Ovary (tissue), 9 donors: ENCODE results near the gene CFAP90. TPM values are rescaled to one million over a fixed set of nuclear protein-coding genes. Genes with fewer than 3 reads are reported as not detected.

ENCODE experiments used
- DNase-seq, 5 donors: peaks; one replicate each; pipeline ENCODE4 v3.0.0-alpha.2; 2019 to 2020
- H3K27ac ChIP-seq, 2 donors: fragments of 200-600 bp; one replicate each; pipeline versions ENCODE4 v1.5.1 to v1.8.0; 2019 to 2022
- H3K27me3 ChIP-seq: fragments of 200-600 bp; one replicate; pipeline ENCODE4 v1.8.0; 2022
- H3K36me3 ChIP-seq: fragments of 200-600 bp; sonication (generic); one replicate; pipeline ENCODE4 v1.5.1; 2019
- H3K4me1 ChIP-seq: one replicate; pipeline ENCODE4 v1.8.1; 2013; ENCODE audit warnings: mild to moderate bottlenecking, moderate library complexity; ENCODE audit not compliant: insufficient read depth
- H3K4me3 ChIP-seq: fragments of 200-600 bp; sonication (generic); one replicate; pipeline ENCODE4 v1.5.1; 2017
- H3K9me3 ChIP-seq, 2 donors: fragments of 200-600 bp in 1 of 2; sonication (generic) in 1 of 2; one replicate each; pipeline versions ENCODE4 v1.5.1 to v1.8.1; 2013 to 2019; ENCODE audit warnings: mild to moderate bottlenecking in 1 of 2, moderate library complexity in 1 of 2
- CTCF ChIP-seq, 3 donors: fragments of 450-650 bp in 2 of 3; fragments of 200-600 bp in 1 of 3; IDR thresholded peaks; one replicate each; pipeline versions ENCODE4 v1.5.1 to v1.8.0; 2016 to 2022; ENCODE audit warnings: antibody characterized with exemption in 3 of 3, mild to moderate bottlenecking in 1 of 3
- EP300 ChIP-seq: sonication (generic); formaldehyde crosslinking; IDR thresholded peaks from one replicate; pipeline ENCODE4 v1.6.1; 2017; ENCODE audit warnings: antibody characterized with exemption
- POLR2A ChIP-seq: fragments of 450-650 bp; IDR thresholded peaks from one replicate; pipeline ENCODE4 v1.6.1; 2017; ENCODE audit warnings: antibody characterized with exemption, mild to moderate bottlenecking, moderate library complexity
- whole genome bisulfite sequencing, 3 donors: extraction: QIAGEN DNeasy Blood & Tissue Kit in 1 of 3; methylation state at CpG; one replicate each; pipeline versions ENCODE4 v1.1.5 to v1.1.7; 2013 to 2017; 5-methylcytosine and 5-hydroxymethylcytosine counted together
- intact Hi-C, 4 donors: fragments of 100-400 bp; cut with DNase I; formaldehyde crosslinking; loops; one replicate each; pipeline versions ENCODE4 v1.11.0 to v1.15.1; 2022 to 2023
- polyA plus RNA-seq, 2 donors: library from polyadenylated mRNA; stranded (reverse); fragments of 200-250 nt in 1 of 2; fragments of 350-450 nt in 1 of 2; fragmentation: Illumina TruSeq in 1 of 2; extraction: RNeasy Lipid Tissue Mini Kit (QIAGEN cat#74804) in 1 of 2; gene quantifications; one replicate each; pipeline ENCODE4 v1.2.3, GENCODE V29; 2013 to 2014
- total RNA-seq, 7 donors: library from RNA; depleted of rRNA in 2 of 7; stranded (reverse); fragments of >200 nt in 2 of 7; fragmentation: NEBNext Ultra II Directional in 3 of 7; extraction: Animal tissue kit (Norgen Biotek cat#: 25700) in 3 of 7; gene quantifications; one replicate each; pipeline versions ENCODE4 v1.1.0 to v1.2.4, GENCODE V29; 2016 to 2023
- donor health status: DM: no; HTN: no; CAD: no; lungs with moderate emphysema.
- donor health status: DM: no; HTN: no; CAD: no.
- donor health status: Bipolar disorder and iron deficiency.
- donor health status: DM: yes; HTN: yes; CAD: no.
- donor health status: DM: no; HTN: no; CAD: no.
- donor health status: DM: yes; HTN: yes; CAD: no.

The CFAP90 gene
- total and polyA plus RNA-seq, 9 donors: 0.66 to 41.2 (median 1.0) TPM

- intact Hi-C loops: no loop called here
Measured at GRCh38 chr5:7811715-7812114, 39.2 kb downstream of the CFAP90 start.

GRCh38 chr5:7808998-7809397 is 41.9 kb downstream of the CFAP90 start:
- no peak for DNase-seq
- no peaks in the 10 kb centered on the region for H3K9me3 ChIP-seq
- no peaks in the 10 kb centered on the region for H3K4me1 ChIP-seq
- H3K27ac ChIP-seq: no peak overlapping the region
- H3K27me3 ChIP-seq: no peaks in the 10 kb centered on the region
- intact Hi-C loops: no loop called here
- 76 to 78% (median 78%) methylated on average over 4 of the region's 4 CpGs for WGBS, 3 donors
- no peak for TF ChIP-seq EP300
- no peak for TF ChIP-seq POLR2A
- TF ChIP-seq CTCF (IDR thresholded peaks at IDR 0.05): no peak
- no peak overlapping the region for H3K4me3 ChIP-seq
- H3K36me3 ChIP-seq: no peaks in the 10 kb centered on the region

More at GRCh38 chr5:7811715-7812114, 39.2 kb downstream of the CFAP90 start:
- no peak overlapping the region for H3K27ac ChIP-seq
- H3K36me3 ChIP-seq: no peaks in the 10 kb centered on the region
- WGBS, 3 donors: 63 to 77% (median 64%) methylated on average over 5 of the region's 5 CpGs
- DNase-seq: no peak
- H3K27me3 ChIP-seq: no peaks in the 10 kb centered on the region
- H3K9me3 ChIP-seq: no peaks in the 10 kb centered on the region
- no peaks in the 10 kb centered on the region for H3K4me1 ChIP-seq
- no peak overlapping the region for H3K4me3 ChIP-seq
- TF ChIP-seq EP300: no peak
- no peak for TF ChIP-seq POLR2A
- TF ChIP-seq CTCF (IDR thresholded peaks at IDR 0.05): no peak

GRCh38 chr5:7805379-7805778 is 45.6 kb downstream of the CFAP90 start:
- Histone ChIP-seq H3K27me3 (no peaks in the 10 kb centered on the region), H3K4me3 (no peak overlapping the region), H3K4me1 (no peaks in the 10 kb centered on the region), H3K36me3 (no peaks in the 10 kb centered on the region), H3K27ac (no peak overlapping the region), H3K9me3 (no peaks in the 10 kb centered on the region)
- 90 to 96% (median 93%) methylated on average over 2 of the region's 2 CpGs for WGBS, 3 donors
- TF ChIP-seq POLR2A: no peak
- TF ChIP-seq CTCF (IDR thresholded peaks at IDR 0.05): no peak
- no peak for TF ChIP-seq EP300
- no peak for DNase-seq
- intact Hi-C loops: no loop called here

DNA sequence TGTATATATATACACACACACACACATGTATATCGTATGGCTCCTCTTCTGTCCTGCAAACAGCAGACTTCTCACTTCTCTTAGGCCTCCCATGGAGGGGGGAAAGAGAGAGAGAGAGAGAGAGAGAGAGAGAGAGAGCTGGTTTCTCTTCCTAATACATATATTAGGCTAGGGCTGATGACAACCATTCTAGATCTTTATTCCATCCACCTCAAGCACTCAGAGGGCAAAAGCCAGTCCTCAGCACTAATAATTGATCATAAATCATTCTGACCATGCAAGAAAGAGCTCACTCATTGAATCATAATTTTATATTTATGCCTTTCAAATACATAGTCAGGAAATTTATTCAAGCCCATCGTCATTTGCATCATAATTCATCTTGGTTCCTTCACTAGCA is 47.0 kb downstream of the CFAP90 start:
- Histone ChIP-seq H3K4me3 (no peak overlapping the region), H3K4me1 (no peaks in the 10 kb centered on the region), H3K27me3 (no peaks in the 10 kb centered on the region), H3K9me3 (no peaks in the 10 kb centered on the region), H3K36me3 (no peaks in the 10 kb centered on the region), H3K27ac (no peak overlapping the region)
- WGBS, 3 donors: 46 to 77% (median 64%) methylated on average over 2 of the region's 2 CpGs
- no peak for DNase-seq
- intact Hi-C loops: no loop called here
- TF ChIP-seq CTCF (IDR thresholded peaks at IDR 0.05) (no peak), EP300 (no peak), POLR2A (no peak)
